Natural killer cell (primary cell): ENCODE results near the gene RNU6-1. TPM values are rescaled to one million over a fixed set of nuclear protein-coding genes. Genes with fewer than 3 reads are reported as not detected.

ENCODE experiments used
- ATAC-seq, 3 donors: fragments of 150-1000 bp in 2 of 3; fragments of 200-7000 bp in 1 of 3; cut with Tn5 transposase; 1 replicate in 1 of 3; 2 replicates in 2 of 3; pipeline ENCODE4 v1.10.0; 2021; ENCODE audit warnings: mild to moderate bottlenecking in 2 of 3, moderate library complexity in 2 of 3
- DNase-seq, 2 donors: peaks; one replicate each; pipeline versions ENCODE4 v3.0.0 to v3.0.0-alpha.2; 2013 to 2021; ENCODE audit warnings: mixed read lengths in 1 of 2
- H3K27ac ChIP-seq: one replicate; pipeline ENCODE4 v1.5.1; 2013; ENCODE audit warnings: mild to moderate bottlenecking, low read length
- H3K27me3 ChIP-seq: one replicate; pipeline ENCODE4 v1.6.1; 2013; ENCODE audit warnings: low read length; ENCODE audit not compliant: control insufficient read depth, insufficient read depth
- H3K36me3 ChIP-seq: one replicate; pipeline ENCODE4 v1.6.1; 2013; ENCODE audit warnings: low read length; ENCODE audit not compliant: control insufficient read depth, insufficient read depth
- H3K4me1 ChIP-seq: one replicate; pipeline ENCODE4 v1.6.1; 2013; ENCODE audit warnings: low read length; ENCODE audit not compliant: control insufficient read depth, insufficient read depth
- H3K4me3 ChIP-seq: one replicate; pipeline ENCODE4 v1.5.1; 2013; ENCODE audit warnings: low read length
- H3K9me3 ChIP-seq: one replicate; pipeline ENCODE4 v1.6.1; 2013; ENCODE audit warnings: low read length; ENCODE audit not compliant: control insufficient read depth, insufficient read depth
- H3K27ac Mint-ChIP-seq, 2 donors: one replicate each; pipeline ENCODE4 v1.8.0; 2022; ENCODE audit warnings: mild to moderate bottlenecking in 2 of 2, mixed read lengths in 2 of 2, moderate library complexity in 1 of 2
- H3K27me3 Mint-ChIP-seq, 2 donors: one replicate each; pipeline ENCODE4 v1.8.0; 2022; ENCODE audit warnings: low read depth in 2 of 2, mixed read lengths in 2 of 2
- H3K36me3 Mint-ChIP-seq: one replicate; pipeline ENCODE4 v1.8.0; 2022; ENCODE audit warnings: mixed read lengths
- H3K4me1 Mint-ChIP-seq, 2 donors: one replicate each; pipeline ENCODE4 v1.8.0; 2022; ENCODE audit warnings: mixed read lengths in 2 of 2
- H3K4me3 Mint-ChIP-seq: one replicate; pipeline ENCODE4 v1.8.0; 2022; ENCODE audit warnings: mild to moderate bottlenecking, moderate library complexity, mixed read lengths
- H3K9me3 Mint-ChIP-seq, 2 donors: one replicate each; pipeline ENCODE4 v1.8.0; 2022; ENCODE audit warnings: mixed read lengths in 2 of 2
- WGBS: methylation state at CpG from one replicate; pipeline ENCODE4 v1.1.7; 2013; ENCODE audit warnings: missing lambda C conversion rate; ENCODE audit not compliant: insufficient coverage; 5-methylcytosine and 5-hydroxymethylcytosine counted together
- intact Hi-C: fragments of 100-400 bp; cut with micrococcal nuclease; formaldehyde crosslinking; loops from one replicate; pipeline ENCODE4 v1.14.2; 2022
- total RNA-seq, 4 donors: library from RNA; stranded (reverse); fragments of 120-200 nt in 1 of 4; gene quantifications; one replicate each; pipeline versions ENCODE4 v1.2.3 to v1.2.4, GENCODE V29; 2013 to 2022
- TF ChIP-seq, protein P1 (sequence below): fragments of 200-600 bp; IDR thresholded peaks from one replicate; pipeline ENCODE4 v1.8.0; 2022; ENCODE audit warnings: antibody characterized with exemption

Gene RNU6-1
- total RNA-seq, 3 donors from 2014 or later (not counting 1 experiment from before 2014, with no cell fraction given) = not detected

DNA sequence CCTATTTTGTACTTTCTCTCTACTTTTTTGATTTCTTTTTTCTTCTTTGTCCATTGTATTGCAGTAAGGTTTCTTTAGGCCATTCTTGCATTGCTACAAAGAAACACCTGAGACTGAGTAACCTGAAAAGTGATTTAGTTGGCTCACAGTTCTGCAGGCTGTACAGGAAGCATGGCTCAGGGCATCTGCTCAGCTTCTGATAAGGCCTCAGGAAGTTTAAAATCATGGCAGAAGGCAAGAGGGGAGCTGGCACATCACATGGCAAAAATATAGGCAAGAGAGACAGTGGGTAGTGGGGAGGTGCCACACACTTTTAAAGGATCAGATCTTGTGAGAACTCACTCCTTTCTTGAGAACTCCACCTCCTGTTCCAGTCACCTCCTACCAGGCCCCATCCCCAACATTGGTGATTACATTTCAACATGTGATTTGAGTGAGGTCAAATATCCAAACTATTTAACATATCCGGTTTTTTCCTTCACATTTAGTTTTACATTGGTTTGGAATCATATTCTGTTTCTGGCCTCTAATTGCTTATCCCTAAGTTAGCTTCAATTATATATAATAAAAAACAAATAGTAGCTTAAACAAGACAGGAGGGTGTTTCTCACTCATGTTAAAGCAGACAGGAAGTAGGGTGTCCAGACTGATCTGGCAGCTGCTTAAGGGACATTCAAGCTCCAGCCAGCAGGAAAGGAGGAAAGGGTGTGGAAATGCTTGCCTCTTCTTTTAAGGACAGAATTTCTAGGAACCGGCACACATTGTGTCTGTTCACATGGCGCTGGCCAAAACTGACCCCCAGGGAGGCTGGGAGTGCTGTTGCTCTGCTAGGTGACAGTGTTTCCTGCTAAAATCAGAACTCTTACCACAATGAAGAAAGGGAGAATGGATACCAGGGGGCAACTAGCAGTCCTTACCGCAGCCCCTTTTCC, 43.4 kb downstream of the RNU6-1 start:
- Mint-ChIP-seq H3K27ac (no peak overlapping the region), H3K4me3 (no peak overlapping the region), H3K36me3 (peaks cover 14% of the 10 kb centered on the region), H3K27me3 (no peaks in the 10 kb centered on the region), H3K4me1 (peaks cover 0 to 6% of the 10 kb centered on the region in 2 donors), H3K9me3 (peaks cover 4 to 5% of the 10 kb centered on the region in 2 donors)
- ATAC-seq (no peak), DNase-seq (no peak)
- peaks cover 2% of the 10 kb centered on the region for H3K9me3 ChIP-seq
- no peaks in the 10 kb centered on the region for H3K27me3 ChIP-seq
- no peak overlapping the region for H3K27ac ChIP-seq
- 95% methylated on average over 2 of the region's 4 CpGs for WGBS
- no peaks in the 10 kb centered on the region for H3K4me1 ChIP-seq
- no peaks in the 10 kb centered on the region for H3K36me3 ChIP-seq
- intact Hi-C loops = no loop called here
- H3K4me3 ChIP-seq = no peak overlapping the region
- TF ChIP-seq, protein P1, sequence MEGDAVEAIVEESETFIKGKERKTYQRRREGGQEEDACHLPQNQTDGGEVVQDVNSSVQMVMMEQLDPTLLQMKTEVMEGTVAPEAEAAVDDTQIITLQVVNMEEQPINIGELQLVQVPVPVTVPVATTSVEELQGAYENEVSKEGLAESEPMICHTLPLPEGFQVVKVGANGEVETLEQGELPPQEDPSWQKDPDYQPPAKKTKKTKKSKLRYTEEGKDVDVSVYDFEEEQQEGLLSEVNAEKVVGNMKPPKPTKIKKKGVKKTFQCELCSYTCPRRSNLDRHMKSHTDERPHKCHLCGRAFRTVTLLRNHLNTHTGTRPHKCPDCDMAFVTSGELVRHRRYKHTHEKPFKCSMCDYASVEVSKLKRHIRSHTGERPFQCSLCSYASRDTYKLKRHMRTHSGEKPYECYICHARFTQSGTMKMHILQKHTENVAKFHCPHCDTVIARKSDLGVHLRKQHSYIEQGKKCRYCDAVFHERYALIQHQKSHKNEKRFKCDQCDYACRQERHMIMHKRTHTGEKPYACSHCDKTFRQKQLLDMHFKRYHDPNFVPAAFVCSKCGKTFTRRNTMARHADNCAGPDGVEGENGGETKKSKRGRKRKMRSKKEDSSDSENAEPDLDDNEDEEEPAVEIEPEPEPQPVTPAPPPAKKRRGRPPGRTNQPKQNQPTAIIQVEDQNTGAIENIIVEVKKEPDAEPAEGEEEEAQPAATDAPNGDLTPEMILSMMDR = no peak

DNA sequence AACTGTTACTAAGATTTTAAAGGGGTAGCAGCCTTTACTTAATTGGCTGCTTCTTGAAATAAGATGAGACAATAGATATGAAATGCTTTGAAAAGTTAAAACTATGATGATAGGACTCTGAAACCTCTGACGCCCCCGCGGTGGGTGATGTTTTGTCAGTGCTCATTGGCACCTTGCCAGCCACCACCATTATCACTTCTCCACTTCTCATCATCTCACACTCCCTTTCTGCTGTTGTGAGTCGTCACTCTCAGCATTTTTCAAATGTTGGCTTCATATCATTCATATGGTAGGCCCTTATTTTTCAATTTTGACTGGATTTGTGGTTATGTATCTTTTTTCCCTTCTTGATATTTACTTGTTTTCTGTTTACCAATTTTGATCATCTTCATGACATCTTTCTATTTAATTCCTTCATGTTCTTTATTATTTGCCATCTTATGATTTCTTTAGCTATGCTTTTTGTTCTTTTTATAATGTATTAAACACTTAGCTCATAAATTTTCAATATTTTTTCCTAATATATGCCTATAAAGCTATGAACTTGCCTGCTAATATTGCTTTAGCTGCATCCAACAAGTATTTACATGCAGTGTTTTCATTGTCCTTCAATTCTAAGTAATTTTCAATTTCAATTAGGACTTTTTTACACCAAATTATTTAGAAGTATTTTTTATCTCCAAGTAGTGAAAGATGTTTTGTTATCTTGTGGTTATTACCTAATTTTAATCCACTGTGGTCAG, 44.8 kb downstream of the RNU6-1 start:
- Mint-ChIP-seq H3K4me3 (no peak overlapping the region), H3K9me3 (peaks cover 4 to 5% of the 10 kb centered on the region in 2 donors)
- 82% methylated on average over 4 of the region's 4 CpGs for WGBS

DNA sequence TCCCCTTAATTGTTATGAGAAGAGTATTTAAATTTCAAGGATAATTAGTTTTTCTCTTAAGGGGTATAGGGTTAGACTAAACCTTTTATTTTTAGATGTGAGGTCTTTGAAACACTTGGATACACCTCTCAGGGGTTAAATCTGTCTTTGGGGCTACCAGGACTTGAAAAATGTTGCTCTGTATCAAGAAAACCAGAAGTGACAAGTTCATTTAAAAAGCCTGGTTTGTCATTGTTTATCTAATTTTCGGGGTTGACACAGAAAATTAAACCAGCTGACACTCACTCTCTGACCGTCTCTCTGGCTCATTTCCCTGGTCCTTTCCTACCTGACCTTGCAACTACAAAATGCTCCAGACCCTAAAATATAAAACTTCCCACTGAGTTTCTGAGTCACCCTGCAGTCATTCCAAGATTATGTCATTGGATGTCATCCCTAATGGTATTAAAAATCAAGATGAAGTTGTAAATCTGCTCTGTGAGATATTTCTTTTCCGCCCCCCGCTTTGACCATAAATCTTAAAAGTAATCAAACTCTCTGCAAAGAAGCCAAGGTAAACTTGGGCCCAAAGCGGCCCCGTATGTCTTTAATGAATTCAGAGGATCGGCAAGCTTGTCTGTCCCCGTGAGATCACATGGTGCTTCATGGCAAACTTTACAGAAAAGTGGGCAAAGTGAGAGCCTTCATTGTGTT, 47.4 kb downstream of the RNU6-1 start:
- ATAC-seq = no peak
- WGBS = 96% methylated on average over 7 of the region's 8 CpGs
- peaks cover 4 to 5% of the 10 kb centered on the region in 2 donors for H3K9me3 Mint-ChIP-seq

More for the DNA sequence above, 44.8 kb downstream of the RNU6-1 start:
- H3K27me3 Mint-ChIP-seq = no peaks in the 10 kb centered on the region
- intact Hi-C loops = no loop called here
- Histone ChIP-seq H3K4me3 (no peak overlapping the region), H3K27ac (no peak overlapping the region), H3K27me3 (no peaks in the 10 kb centered on the region), H3K4me1 (no peaks in the 10 kb centered on the region), H3K9me3 (peaks cover 2% of the 10 kb centered on the region), H3K36me3 (no peaks in the 10 kb centered on the region)
- H3K27ac Mint-ChIP-seq = no peak overlapping the region
- H3K4me1 Mint-ChIP-seq = peaks cover 0 to 10% of the 10 kb centered on the region in 2 donors
- TF ChIP-seq, protein P1 = no peak
- peaks cover 14% of the 10 kb centered on the region for H3K36me3 Mint-ChIP-seq
- DNase-seq (no peak), ATAC-seq (no peak)

More for the DNA sequence above, 47.4 kb downstream of the RNU6-1 start:
- no peak for DNase-seq
- Histone ChIP-seq H3K36me3 (no peaks in the 10 kb centered on the region), H3K4me3 (no peak overlapping the region), H3K9me3 (peaks cover 2% of the 10 kb centered on the region), H3K27me3 (no peaks in the 10 kb centered on the region), H3K27ac (no peak overlapping the region), H3K4me1 (no peaks in the 10 kb centered on the region)
- TF ChIP-seq, protein P1 = no peak
- peaks cover 14% of the 10 kb centered on the region for H3K36me3 Mint-ChIP-seq
- no peaks in the 10 kb centered on the region for H3K27me3 Mint-ChIP-seq
- peaks cover 0 to 10% of the 10 kb centered on the region in 2 donors for H3K4me1 Mint-ChIP-seq
- intact Hi-C loops = no loop called here
- H3K4me3 Mint-ChIP-seq = no peak overlapping the region
- no peak overlapping the region for H3K27ac Mint-ChIP-seq
